Activated naive CD8-positive, alpha-beta T cell treated with anti-CD3 and anti-CD28 coated beads for 36 hours (primary cell): ENCODE measurements around the gene NCKAP5. TPM values are rescaled to one million over a fixed set of nuclear protein-coding genes. Genes with fewer than 3 reads are reported as not detected.

ENCODE experiments used
- DNase-seq: peaks from one replicate; pipeline ENCODE4 v3.0.0; 2021
- H3K27ac Mint-ChIP-seq: one replicate; pipeline ENCODE4 v1.8.0; 2022; ENCODE audit warnings: mild to moderate bottlenecking, moderate library complexity, mixed read lengths
- H3K27me3 Mint-ChIP-seq: one replicate; pipeline ENCODE4 v1.8.0; 2022; ENCODE audit warnings: mild to moderate bottlenecking, mixed read lengths
- H3K36me3 Mint-ChIP-seq: one replicate; pipeline ENCODE4 v1.8.0; 2021; ENCODE audit warnings: mild to moderate bottlenecking, mixed read lengths
- H3K4me1 Mint-ChIP-seq: one replicate; pipeline ENCODE4 v1.8.0; 2021; ENCODE audit warnings: mixed read lengths
- H3K4me3 Mint-ChIP-seq: one replicate; pipeline ENCODE4 v1.8.0; 2022; ENCODE audit warnings: mild to moderate bottlenecking, moderate library complexity, mixed read lengths
- H3K9me3 Mint-ChIP-seq: one replicate; pipeline ENCODE4 v1.8.0; 2022; ENCODE audit warnings: mixed read lengths
- total RNA-seq, 2 experiments: library from RNA; stranded (reverse); gene quantifications; one replicate each; pipeline ENCODE4 v1.2.3, GENCODE V29; 2021

Gene NCKAP5
- total RNA-seq, 2 experiments from 2014 or later: not detected

DNA sequence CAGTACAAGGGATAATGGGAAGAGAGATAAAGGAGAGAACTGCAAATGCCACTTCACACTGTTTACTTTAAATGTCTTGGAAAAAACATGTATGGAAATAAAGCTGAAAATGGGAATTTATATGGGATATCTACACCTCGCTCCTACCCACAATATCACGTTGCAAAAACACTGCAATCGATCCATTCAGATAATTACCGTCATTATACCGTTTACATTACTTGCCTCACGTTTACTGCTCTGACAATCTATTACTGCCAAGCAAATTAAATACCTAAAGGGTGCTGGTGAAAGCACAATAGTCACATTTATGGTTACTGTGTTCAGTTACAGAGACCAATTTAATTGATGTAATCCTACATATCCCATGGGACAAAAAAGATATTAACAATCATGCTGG, 683.6 kb downstream of the NCKAP5 start:
- Mint-ChIP-seq H3K4me1 (no peaks in the 10 kb centered on the region), H3K4me3 (no peak overlapping the region), H3K9me3 (no peaks in the 10 kb centered on the region), H3K27me3 (peaks cover 4% of the 10 kb centered on the region), H3K27ac (no peak overlapping the region), H3K36me3 (peaks cover 1% of the 10 kb centered on the region)
- no peak for DNase-seq

DNA sequence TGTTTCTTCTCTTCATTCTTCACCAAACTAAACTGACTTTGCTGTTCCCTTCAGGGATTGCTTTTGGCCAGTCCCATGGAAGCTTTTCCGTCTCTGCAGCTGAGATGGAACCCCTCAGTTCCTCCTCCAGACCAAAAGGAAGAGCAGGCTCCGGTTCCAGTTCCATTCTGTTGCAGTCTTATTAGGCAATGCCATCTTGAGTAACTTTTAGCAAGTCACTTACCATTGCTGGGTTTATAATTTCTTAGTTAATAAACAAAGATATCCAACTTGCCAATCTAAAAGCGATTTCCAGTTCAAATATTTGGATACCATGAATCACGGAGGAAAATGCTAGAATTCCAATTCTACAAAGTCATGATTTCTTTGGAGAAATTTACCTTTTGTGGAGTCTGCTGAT, 684.0 kb downstream of the NCKAP5 start:
- Mint-ChIP-seq H3K27me3 (peaks cover 2% of the 10 kb centered on the region), H3K36me3 (peaks cover 1% of the 10 kb centered on the region), H3K27ac (no peak overlapping the region), H3K4me3 (no peak overlapping the region), H3K9me3 (no peaks in the 10 kb centered on the region), H3K4me1 (no peaks in the 10 kb centered on the region)
- DNase-seq: no peak

DNA sequence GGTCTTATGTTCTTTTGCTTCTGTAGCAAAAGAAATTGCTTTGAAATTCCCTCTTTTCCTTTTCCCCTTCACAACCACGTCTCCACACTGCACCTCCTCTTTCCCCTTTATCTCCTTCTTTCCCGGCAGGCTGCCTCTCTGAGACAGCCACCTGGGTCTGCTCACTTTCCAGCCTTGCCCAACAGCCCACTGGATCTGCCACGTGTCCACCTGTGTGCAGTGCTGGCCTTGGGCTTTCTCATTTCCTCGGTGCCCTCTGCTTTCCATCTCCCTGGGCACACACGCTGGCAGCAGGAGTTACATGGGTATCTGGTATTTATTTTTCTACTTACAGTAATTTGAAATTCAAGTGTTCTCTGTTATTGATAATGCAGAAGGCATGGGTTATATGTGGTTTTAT, 684.8 kb downstream of the NCKAP5 start:
- H3K4me1 Mint-ChIP-seq: no peaks in the 10 kb centered on the region
- no peak for DNase-seq
- no peak overlapping the region for H3K4me3 Mint-ChIP-seq
- no peak overlapping the region for H3K27ac Mint-ChIP-seq
- peaks cover 1% of the 10 kb centered on the region for H3K36me3 Mint-ChIP-seq
- no peaks in the 10 kb centered on the region for H3K9me3 Mint-ChIP-seq
- no peaks in the 10 kb centered on the region for H3K27me3 Mint-ChIP-seq

DNA sequence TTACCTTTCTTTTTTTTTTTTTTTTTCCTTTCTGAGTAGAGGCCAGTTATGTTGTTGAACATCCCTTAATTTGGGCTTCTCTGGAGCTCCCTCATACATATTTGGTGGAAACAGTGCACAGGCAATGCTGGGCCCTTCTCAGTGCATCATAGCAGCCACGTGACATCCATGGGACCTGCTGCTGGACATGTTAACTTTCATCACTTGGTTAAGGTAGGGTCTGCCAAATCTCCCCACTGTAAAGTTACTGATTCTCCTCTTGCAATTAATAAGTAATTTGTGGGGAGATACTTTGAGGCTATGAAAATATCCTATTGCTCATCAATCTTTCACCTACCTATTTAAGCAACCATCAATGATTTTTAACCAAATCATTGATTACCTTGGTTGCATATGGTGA, 686.7 kb downstream of the NCKAP5 start:
- Mint-ChIP-seq H3K9me3 (no peaks in the 10 kb centered on the region), H3K27me3 (no peaks in the 10 kb centered on the region), H3K4me3 (no peak overlapping the region), H3K36me3 (no peaks in the 10 kb centered on the region), H3K27ac (no peak overlapping the region), H3K4me1 (no peaks in the 10 kb centered on the region)
- no peak for DNase-seq

DNA sequence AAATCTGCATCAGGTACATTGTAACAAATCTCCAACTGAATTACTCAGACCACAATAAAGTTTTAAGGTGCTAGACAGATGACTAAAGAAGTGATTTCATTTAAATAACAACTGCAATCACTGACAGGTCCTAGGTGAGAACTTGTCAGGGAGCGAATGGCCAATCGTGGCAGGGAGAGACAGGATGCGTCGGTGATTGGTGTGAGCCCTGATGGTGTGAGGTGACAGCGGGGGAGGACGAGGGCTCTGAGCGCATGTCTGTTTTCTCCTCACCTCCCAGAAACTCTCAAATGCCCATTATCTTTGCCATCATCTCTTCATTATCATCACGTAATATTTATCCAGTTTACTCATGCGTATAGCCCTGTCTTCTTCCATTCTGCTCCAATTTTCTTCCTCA, 690.3 kb downstream of the NCKAP5 start:
- Mint-ChIP-seq H3K36me3 (no peaks in the 10 kb centered on the region), H3K27ac (no peak overlapping the region), H3K4me1 (no peaks in the 10 kb centered on the region), H3K27me3 (no peaks in the 10 kb centered on the region), H3K9me3 (no peaks in the 10 kb centered on the region), H3K4me3 (no peak overlapping the region)
- no peak for DNase-seq

DNA sequence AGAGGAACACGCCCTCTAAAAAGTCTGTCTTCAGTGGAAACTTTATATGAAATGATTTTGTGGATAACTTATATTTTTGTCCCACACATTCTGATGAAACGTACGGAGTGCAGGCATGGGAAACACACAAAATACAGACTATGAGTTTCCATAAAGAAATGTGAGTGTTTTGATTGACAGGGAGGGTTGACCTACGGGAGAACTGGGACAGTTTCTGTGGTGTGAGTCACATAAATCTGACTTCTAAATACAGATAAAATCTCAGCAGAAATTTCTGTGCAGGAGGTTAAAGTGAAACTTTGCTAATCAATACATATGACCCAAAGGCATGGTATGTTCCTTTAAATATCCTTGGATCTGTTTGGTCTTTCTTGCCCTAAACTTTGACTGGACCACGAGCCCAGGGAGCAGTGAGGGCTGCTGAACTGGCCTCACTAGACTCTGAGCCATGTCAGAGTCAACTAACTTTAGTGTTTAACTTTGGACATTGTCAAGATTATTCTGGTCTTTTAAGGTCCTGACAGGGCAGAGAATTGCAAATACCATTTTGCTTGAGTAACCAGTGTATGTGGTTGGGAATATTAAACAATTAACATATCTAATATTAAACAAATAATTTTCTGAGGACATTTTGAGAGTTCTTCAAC, 691.4 kb downstream of the NCKAP5 start:
- no peak overlapping the region for H3K27ac Mint-ChIP-seq
- no peak for DNase-seq
- no peaks in the 10 kb centered on the region for H3K9me3 Mint-ChIP-seq
- no peak overlapping the region for H3K4me3 Mint-ChIP-seq
- H3K27me3 Mint-ChIP-seq: no peaks in the 10 kb centered on the region
- no peaks in the 10 kb centered on the region for H3K4me1 Mint-ChIP-seq
- H3K36me3 Mint-ChIP-seq: no peaks in the 10 kb centered on the region

DNA sequence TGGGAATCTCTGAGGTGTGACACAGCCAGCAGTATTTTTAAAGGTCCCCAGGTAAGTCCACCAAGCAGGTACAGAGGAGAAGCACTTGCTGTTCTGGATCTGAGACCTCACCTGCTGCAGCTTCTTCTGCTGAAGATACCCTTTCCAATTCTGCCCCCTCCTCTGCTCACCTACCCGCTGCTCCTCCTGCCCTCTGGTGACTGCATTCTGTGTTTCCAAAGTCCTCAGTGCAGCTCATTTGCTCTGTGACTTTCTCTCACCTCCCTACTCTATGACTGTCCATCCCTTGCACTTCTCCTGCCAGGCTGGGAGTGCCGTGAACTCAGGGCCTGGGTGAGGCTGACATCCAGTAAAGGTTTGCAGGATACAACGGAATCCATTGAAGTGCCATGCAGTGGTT, 693.1 kb downstream of the NCKAP5 start:
- DNase-seq: no peak
- H3K4me1 Mint-ChIP-seq: no peaks in the 10 kb centered on the region
- no peaks in the 10 kb centered on the region for H3K9me3 Mint-ChIP-seq
- no peak overlapping the region for H3K4me3 Mint-ChIP-seq
- no peaks in the 10 kb centered on the region for H3K27me3 Mint-ChIP-seq
- no peak overlapping the region for H3K27ac Mint-ChIP-seq
- H3K36me3 Mint-ChIP-seq: no peaks in the 10 kb centered on the region

DNA sequence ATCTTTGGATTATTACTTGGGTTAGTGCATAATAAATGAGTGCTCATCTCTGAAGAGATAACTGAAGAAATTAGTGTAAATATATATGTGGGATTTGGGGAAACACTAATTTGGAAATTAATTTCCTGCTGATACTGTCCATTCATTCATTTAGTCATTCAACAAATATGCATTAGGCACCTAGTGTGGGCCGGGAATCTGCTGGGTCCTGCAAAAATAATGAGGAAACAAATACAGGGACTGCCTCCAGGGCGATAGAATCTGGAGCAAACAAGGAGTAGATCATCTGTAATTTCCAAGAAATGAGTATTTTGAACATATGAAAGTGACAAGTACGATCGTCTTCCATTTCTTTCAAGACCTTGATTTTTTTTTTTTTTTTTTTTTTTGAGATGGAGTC, 694.5 kb downstream of the NCKAP5 start:
- no peak overlapping the region for H3K27ac Mint-ChIP-seq
- H3K27me3 Mint-ChIP-seq: no peaks in the 10 kb centered on the region
- no peaks in the 10 kb centered on the region for H3K9me3 Mint-ChIP-seq
- no peak overlapping the region for H3K4me3 Mint-ChIP-seq
- no peaks in the 10 kb centered on the region for H3K36me3 Mint-ChIP-seq
- no peaks in the 10 kb centered on the region for H3K4me1 Mint-ChIP-seq
- DNase-seq: no peak

DNA sequence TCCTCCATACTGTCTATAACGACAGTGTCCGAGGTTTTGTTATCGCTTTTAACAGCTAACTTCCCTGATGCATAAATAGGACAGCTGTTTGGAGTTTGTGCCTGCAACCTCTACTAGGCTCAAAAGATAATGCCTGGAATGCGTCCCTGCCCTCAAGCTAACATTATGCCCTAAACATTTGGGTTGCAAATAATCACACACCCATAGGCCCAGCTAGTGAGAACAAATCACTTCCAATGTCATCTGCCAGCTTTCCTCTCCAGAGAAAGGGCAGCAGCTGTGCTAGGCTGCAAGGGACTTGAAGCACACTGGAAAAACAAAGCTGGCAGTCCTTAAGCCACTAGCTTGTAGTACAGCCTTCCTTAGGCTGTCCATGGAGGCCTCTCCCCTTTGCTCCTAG, 696.4 kb downstream of the NCKAP5 start:
- H3K9me3 Mint-ChIP-seq: no peaks in the 10 kb centered on the region
- H3K27ac Mint-ChIP-seq: no peak overlapping the region
- H3K27me3 Mint-ChIP-seq: no peaks in the 10 kb centered on the region
- no peaks in the 10 kb centered on the region for H3K4me1 Mint-ChIP-seq
- DNase-seq: no peak
- no peak overlapping the region for H3K4me3 Mint-ChIP-seq
- no peaks in the 10 kb centered on the region for H3K36me3 Mint-ChIP-seq

DNA sequence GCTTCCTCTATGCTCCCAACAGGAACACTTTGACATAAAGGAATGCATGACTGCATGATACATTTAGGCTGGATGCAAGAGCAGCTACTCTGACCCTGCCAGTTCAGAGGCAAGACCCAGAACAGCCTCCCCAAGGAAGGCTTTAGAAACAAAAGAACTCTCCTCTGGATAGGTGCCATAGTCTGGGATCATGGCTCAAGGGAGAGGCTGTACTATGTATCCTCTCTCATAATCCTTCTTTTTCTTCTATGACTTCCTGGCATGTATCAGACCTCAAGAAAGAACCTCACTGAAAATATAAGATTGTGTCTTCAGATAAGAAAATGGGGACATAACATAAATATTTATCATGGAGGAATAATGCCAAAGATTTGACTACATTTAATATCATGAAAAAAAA, 704.3 kb downstream of the NCKAP5 start:
- no peak for DNase-seq
- no peak overlapping the region for H3K27ac Mint-ChIP-seq
- H3K9me3 Mint-ChIP-seq: no peaks in the 10 kb centered on the region
- H3K4me3 Mint-ChIP-seq: no peak overlapping the region
- no peaks in the 10 kb centered on the region for H3K4me1 Mint-ChIP-seq
- no peaks in the 10 kb centered on the region for H3K36me3 Mint-ChIP-seq
- H3K27me3 Mint-ChIP-seq: peaks cover 4% of the 10 kb centered on the region

DNA sequence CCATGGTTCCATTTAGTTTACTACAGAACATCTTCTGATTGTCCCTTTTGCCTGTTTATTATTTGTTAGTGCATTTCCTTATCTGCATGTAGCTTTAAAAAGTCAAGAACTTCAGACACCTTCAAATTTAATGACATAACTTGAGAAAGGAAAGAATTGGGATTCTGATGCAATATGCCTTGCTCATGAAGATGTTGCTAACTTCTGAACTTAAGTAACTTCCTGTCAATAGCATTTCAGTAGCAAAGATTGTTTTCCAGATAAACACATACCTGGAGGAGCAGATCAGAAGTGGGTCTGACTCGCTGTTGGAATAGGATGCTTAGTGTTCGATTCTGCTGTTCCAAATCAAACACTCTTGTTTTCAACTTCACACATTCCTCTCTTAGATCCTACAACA, 708.0 kb downstream of the NCKAP5 start:
- Mint-ChIP-seq H3K36me3 (no peaks in the 10 kb centered on the region), H3K27me3 (no peaks in the 10 kb centered on the region), H3K27ac (no peak overlapping the region), H3K4me1 (no peaks in the 10 kb centered on the region), H3K9me3 (no peaks in the 10 kb centered on the region), H3K4me3 (no peak overlapping the region)
- no peak for DNase-seq

DNA sequence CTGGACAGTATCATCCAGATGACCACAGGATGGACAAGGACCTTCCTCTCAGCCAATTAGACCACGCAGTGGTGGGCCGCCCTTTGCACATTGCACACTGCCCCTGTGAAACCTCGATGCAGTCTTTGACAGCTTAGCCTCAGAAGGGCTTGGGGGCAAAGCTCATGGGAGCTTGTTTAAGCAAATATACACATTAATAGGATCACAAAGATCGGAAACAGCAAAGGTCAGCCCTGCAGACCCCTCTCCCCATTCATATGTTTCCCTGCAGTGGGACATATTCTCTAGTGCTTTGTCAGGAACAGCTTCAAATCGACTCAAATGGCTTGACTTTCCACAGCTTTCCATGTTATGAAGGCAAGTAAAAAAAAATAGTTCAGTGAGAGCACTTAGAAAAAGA, 708.7 kb downstream of the NCKAP5 start:
- no peak overlapping the region for H3K27ac Mint-ChIP-seq
- H3K9me3 Mint-ChIP-seq: no peaks in the 10 kb centered on the region
- H3K27me3 Mint-ChIP-seq: no peaks in the 10 kb centered on the region
- H3K36me3 Mint-ChIP-seq: no peaks in the 10 kb centered on the region
- no peak overlapping the region for H3K4me3 Mint-ChIP-seq
- no peaks in the 10 kb centered on the region for H3K4me1 Mint-ChIP-seq
- no peak for DNase-seq

DNA sequence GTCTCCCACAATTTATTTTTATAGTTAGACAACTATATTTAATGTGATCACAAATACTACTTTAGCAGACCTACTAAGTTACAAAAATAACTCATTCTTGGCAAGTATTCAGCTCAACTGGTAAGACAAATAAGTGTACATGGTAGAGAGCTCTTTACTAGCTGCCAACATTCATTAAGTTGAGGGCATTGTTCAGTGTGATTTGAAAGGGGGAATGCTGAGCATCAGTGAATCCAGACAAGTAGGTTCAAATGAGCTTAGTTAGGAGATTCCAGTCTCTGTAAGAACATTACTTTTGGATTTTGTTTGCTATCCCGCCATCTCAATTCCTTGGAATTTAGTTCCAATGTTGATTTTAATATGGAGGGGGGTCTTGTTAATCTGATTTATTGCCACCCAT, 710.9 kb downstream of the NCKAP5 start:
- Mint-ChIP-seq H3K4me3 (no peak overlapping the region), H3K36me3 (no peaks in the 10 kb centered on the region), H3K27ac (no peak overlapping the region), H3K4me1 (no peaks in the 10 kb centered on the region), H3K9me3 (no peaks in the 10 kb centered on the region), H3K27me3 (no peaks in the 10 kb centered on the region)
- no peak for DNase-seq

DNA sequence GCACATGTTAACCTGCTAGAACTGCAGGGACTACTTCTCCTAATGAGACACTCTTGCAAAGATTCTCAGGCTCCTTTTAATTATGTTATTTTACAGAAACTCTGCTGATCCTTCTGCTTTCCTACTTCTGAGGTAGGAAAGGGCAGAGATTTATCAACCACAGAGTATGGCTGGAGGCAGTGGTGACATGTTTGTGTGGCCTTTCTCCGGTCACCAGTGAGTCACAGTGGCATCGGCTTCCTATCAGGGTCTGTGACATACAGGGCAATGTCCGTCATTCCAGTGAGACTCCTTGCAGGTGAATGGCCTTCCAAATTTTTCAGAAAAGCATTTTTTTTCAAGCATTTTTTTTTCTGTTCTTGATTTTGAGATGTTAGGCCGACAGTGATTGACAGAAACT, 717.6 kb downstream of the NCKAP5 start:
- H3K27ac Mint-ChIP-seq: no peak overlapping the region
- no peaks in the 10 kb centered on the region for H3K36me3 Mint-ChIP-seq
- no peaks in the 10 kb centered on the region for H3K9me3 Mint-ChIP-seq
- H3K27me3 Mint-ChIP-seq: peaks cover 3% of the 10 kb centered on the region
- H3K4me3 Mint-ChIP-seq: no peak overlapping the region
- no peaks in the 10 kb centered on the region for H3K4me1 Mint-ChIP-seq
- DNase-seq: no peak

DNA sequence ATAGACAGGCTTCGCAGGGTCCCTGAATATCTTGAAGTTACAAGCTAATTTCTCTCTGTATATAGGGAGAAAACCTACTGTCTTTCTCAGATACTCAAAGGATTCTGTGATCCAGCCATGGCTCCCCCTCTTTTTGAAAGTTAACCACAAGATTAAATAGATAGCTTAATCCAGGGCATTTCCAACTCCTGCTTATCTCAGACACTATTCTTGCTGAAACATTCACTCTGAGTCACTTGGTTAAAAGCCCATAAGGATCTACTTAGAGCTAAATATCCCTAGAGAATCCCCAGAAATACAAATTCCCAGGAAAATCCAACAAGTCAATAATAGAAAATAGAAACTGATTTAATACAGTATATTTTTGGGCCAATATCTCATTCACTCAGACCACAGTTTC, 719.1 kb downstream of the NCKAP5 start:
- H3K27ac Mint-ChIP-seq: no peak overlapping the region
- no peak for DNase-seq
- no peaks in the 10 kb centered on the region for H3K4me1 Mint-ChIP-seq
- no peaks in the 10 kb centered on the region for H3K36me3 Mint-ChIP-seq
- no peak overlapping the region for H3K4me3 Mint-ChIP-seq
- H3K27me3 Mint-ChIP-seq: peaks cover 3% of the 10 kb centered on the region
- H3K9me3 Mint-ChIP-seq: no peaks in the 10 kb centered on the region

DNA sequence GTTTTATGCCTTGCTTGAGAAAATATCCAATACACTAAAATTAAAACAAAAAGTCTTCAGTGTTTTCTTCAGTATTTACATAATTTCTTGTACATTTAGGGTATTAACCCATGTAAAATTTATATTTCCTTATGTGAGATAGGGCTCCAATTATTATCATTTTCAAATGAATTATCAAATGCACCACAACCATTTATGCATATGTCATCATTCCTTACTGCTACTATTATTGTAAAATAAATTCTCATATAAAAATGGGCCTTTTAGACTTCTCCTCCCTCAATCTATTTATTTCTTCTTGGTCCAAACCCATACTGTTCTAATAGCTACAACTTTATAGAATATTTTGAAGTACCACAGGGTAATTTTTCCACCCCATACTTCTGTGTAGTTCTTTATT, 722.9 kb downstream of the NCKAP5 start:
- Mint-ChIP-seq H3K27me3 (no peaks in the 10 kb centered on the region), H3K27ac (no peak overlapping the region), H3K4me3 (no peak overlapping the region), H3K9me3 (peaks cover 1% of the 10 kb centered on the region), H3K4me1 (no peaks in the 10 kb centered on the region), H3K36me3 (no peaks in the 10 kb centered on the region)
- no peak for DNase-seq

DNA sequence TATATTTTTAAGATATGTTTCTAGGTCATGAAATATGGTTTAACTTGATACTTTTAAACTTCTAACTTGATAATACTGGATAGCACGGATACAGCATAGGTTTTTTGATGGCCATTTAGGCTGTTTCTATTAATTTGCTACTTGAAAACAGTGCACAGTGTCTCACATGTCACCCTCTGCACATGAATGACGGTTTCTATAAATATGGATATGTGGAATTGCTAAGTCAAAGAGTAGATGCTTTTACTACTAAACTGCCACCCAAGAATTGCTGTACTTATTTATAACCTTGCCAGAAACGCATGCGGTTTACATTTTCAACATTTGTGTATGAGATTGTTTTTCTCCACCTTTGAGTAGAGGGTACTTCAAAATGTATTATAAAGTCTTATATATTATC, 723.7 kb downstream of the NCKAP5 start:
- Mint-ChIP-seq H3K27me3 (no peaks in the 10 kb centered on the region), H3K36me3 (no peaks in the 10 kb centered on the region), H3K4me1 (no peaks in the 10 kb centered on the region)

More for the DNA sequence above, 723.7 kb downstream of the NCKAP5 start:
- DNase-seq: no peak
- H3K27ac Mint-ChIP-seq: no peak overlapping the region
- peaks cover 1% of the 10 kb centered on the region for H3K9me3 Mint-ChIP-seq
- no peak overlapping the region for H3K4me3 Mint-ChIP-seq
